HCT116 (cell line): Measurements from ENCODE around the gene IGFLR1. TPM values are rescaled to one million over a fixed set of nuclear protein-coding genes. Genes with fewer than 3 reads are reported as not detected.

ENCODE experiments used
- ATAC-seq: fragments of 200-7000 bp; cut with Tn5 transposase; 2 replicates; pipeline ENCODE4 v1.9.1; 2020; ENCODE audit warnings: mild to moderate bottlenecking, moderate library complexity
- BruUV-seq: library from RNA; stranded (reverse); fragments of 400-500 nt; replicated peaks from 2 replicates; lab custom pipeline; 2021; lab: Mats Ljungman, UMichigan
- CTCF ChIA-PET: fragments of 300-600 bp; sonication (Branson Sonifier 250); formaldehyde crosslinking; loops from one replicate; lab custom pipeline; 2021; ENCODE audit warnings: antibody characterized with exemption; lab: Charles Lee
- POLR2A ChIA-PET: fragments of 300-600, 350-600 bp; sonication (Branson Sonifier 250); formaldehyde crosslinking; loops from one replicate; lab custom pipeline; 2021; ENCODE audit warnings: antibody characterized with exemption; lab: Charles Lee
- RAD21 ChIA-PET, 2 experiments: fragments of 300-600 bp; sonication (Branson Sonifier 250); formaldehyde crosslinking; loops; one replicate each; lab custom pipeline; 2023; ENCODE audit warnings: low total read pairs in 2 of 2; ENCODE audit not compliant: uncharacterized antibody in 2 of 2, unreplicated experiment in 2 of 2, low non-redundant PET in 1 of 2; lab: Charles Lee
- DNase-seq: peaks from one replicate; pipeline ENCODE4 v3.0.0-alpha.2; 2010; ENCODE audit warnings: low read depth, low spot score
- H2AFZ ChIP-seq: fragments of 200-600 bp; shearing (Covaris generic), sonication (generic); 2 replicates; pipeline ENCODE4 v1.6.1; 2017; ENCODE audit warnings: low read depth, mixed run types, mixed read lengths, antibody characterized with exemption, low read length; ENCODE audit not compliant: poor library complexity, severe bottlenecking
- H3K27ac ChIP-seq: 2 replicates; pipeline ENCODE4 v1.5.1; 2012; ENCODE audit warnings: low read depth, low read length
- H3K27me3 ChIP-seq: fragments of 200-600 bp; sonication (generic); 2 replicates; pipeline ENCODE4 v1.6.1; 2016; ENCODE audit warnings: mixed run types, low read length, mixed read lengths; ENCODE audit not compliant: insufficient read depth
- H3K36me3 ChIP-seq, 2 experiments: fragments of 200-500 bp in 1 of 2; fragments of 200-600 bp in 1 of 2; sonication (Bioruptor generic) in 1 of 2; sonication (generic) in 1 of 2; 2 replicates each; pipeline versions ENCODE4 v1.5.1 to v1.6.1; 2014 to 2016; ENCODE audit warnings: low read length in 2 of 2, inconsistent platforms in 1 of 2, mixed read lengths in 1 of 2, mixed run types in 1 of 2; ENCODE audit not compliant: insufficient read depth in 2 of 2, control insufficient read depth in 1 of 2
- H3K4me1 ChIP-seq, 2 experiments: fragments of 200-600 bp in 1 of 2; sonication (generic) in 1 of 2; 2 replicates each; pipeline versions ENCODE4 v1.5.1 to v1.6.1; 2012 to 2017; ENCODE audit warnings: low read length in 2 of 2, inconsistent platforms in 1 of 2, mild to moderate bottlenecking in 1 of 2, mixed read lengths in 1 of 2, mixed run types in 1 of 2, moderate library complexity in 1 of 2; ENCODE audit not compliant: insufficient read depth in 2 of 2, control insufficient read depth in 1 of 2
- H3K4me2 ChIP-seq: fragments of 200-600 bp; sonication (generic); 2 replicates; pipeline ENCODE4 v1.6.1; 2017; ENCODE audit warnings: mixed run types, low read length, mixed read lengths
- H3K4me3 ChIP-seq, 2 experiments: fragments of 200-600 bp in 1 of 2; sonication (generic) in 1 of 2; replicated peaks in 1 of 2; 2 replicates each; pipeline ENCODE4 v1.5.1; 2011 to 2016; ENCODE audit warnings: low read length in 2 of 2, control low read depth in 1 of 2, low read depth in 1 of 2, mild to moderate bottlenecking in 1 of 2, mixed read lengths in 1 of 2, mixed run types in 1 of 2
- H3K79me2 ChIP-seq: fragments of 200-600 bp; sonication (generic); 2 replicates; pipeline ENCODE4 v1.6.1; 2017; ENCODE audit warnings: mild to moderate bottlenecking, mixed run types, low read length, moderate library complexity, mixed read lengths; ENCODE audit not compliant: insufficient read depth
- H3K9ac ChIP-seq: fragments of 200-600 bp; sonication (generic); 2 replicates; pipeline ENCODE4 v1.6.1; 2016; ENCODE audit warnings: low read length, mixed read lengths
- H3K9me2 ChIP-seq: fragments of 200-600 bp; sonication (generic), shearing (Covaris generic); 2 replicates; pipeline ENCODE4 v1.6.1; 2017; ENCODE audit warnings: mixed run types, mild to moderate bottlenecking, moderate library complexity; ENCODE audit not compliant: insufficient read depth
- H3K9me3 ChIP-seq, 2 experiments: fragments of 200-500 bp in 1 of 2; fragments of 200-600 bp in 1 of 2; sonication (Bioruptor generic) in 1 of 2; sonication (generic) in 1 of 2; 2 replicates each; pipeline ENCODE4 v1.6.1; 2014 to 2017; ENCODE audit warnings: low read length in 2 of 2, mixed read lengths in 2 of 2, inconsistent platforms in 1 of 2, low read depth in 1 of 2, mild to moderate bottlenecking in 1 of 2, mixed run types in 1 of 2, moderate library complexity in 1 of 2; ENCODE audit not compliant: control insufficient read depth in 1 of 2, insufficient read depth in 1 of 2
- H4K20me1 ChIP-seq: fragments of 200-600 bp; sonication (generic), shearing (Covaris generic); 2 replicates; pipeline ENCODE4 v1.6.1; 2017; ENCODE audit warnings: mixed run types, mild to moderate bottlenecking, moderate library complexity; ENCODE audit not compliant: insufficient read depth
- ATF3 ChIP-seq: IDR thresholded peaks from 2 replicates; pipeline ENCODE4 v1.6.1; 2012
- EGR1 ChIP-seq: IDR thresholded peaks from 2 replicates; pipeline ENCODE4 v1.6.1; 2012; ENCODE audit warnings: low read depth
- EZH2 ChIP-seq: fragments of 200-600 bp; sonication (generic); IDR thresholded peaks from 2 replicates; pipeline ENCODE4 v1.6.1; 2017; ENCODE audit warnings: antibody characterized with exemption, mixed run types
- JUND ChIP-seq: IDR thresholded peaks from 2 replicates; pipeline ENCODE4 v1.6.1; 2012
- MAX ChIP-seq: IDR thresholded peaks from 2 replicates; pipeline ENCODE4 v1.6.1; 2012
- POLR2A ChIP-seq: IDR thresholded peaks from 2 replicates; pipeline ENCODE4 v1.7.0; 2011; ENCODE audit warnings: borderline replicate concordance; ENCODE audit not compliant: insufficient read depth, insufficient read length; ENCODE audit errors: extremely low read depth
- POLR2AphosphoS5 ChIP-seq: IDR thresholded peaks from 2 replicates; pipeline ENCODE4 v1.6.1; 2011; ENCODE audit warnings: mild to moderate bottlenecking, low read depth, low read length, moderate library complexity
- RAD21 ChIP-seq: IDR thresholded peaks from 2 replicates; pipeline ENCODE4 v1.6.1; 2012; ENCODE audit warnings: low read depth, mild to moderate bottlenecking
- SP1 ChIP-seq: IDR thresholded peaks from 2 replicates; pipeline ENCODE4 v1.6.1; 2012; ENCODE audit warnings: low read depth
- YY1 ChIP-seq: IDR thresholded peaks from 2 replicates; pipeline ENCODE4 v1.6.1; 2011; ENCODE audit warnings: low read length, low read depth, moderate library complexity, mild to moderate bottlenecking; ENCODE audit not compliant: insufficient replicate concordance; ENCODE audit errors: extremely low read depth
- ZFX ChIP-seq: fragments of 450-650 bp; IDR thresholded peaks from 2 replicates; pipeline ENCODE4 v1.6.1; 2017
- ZNF274 ChIP-seq: fragments of 200-500 bp; sonication (Bioruptor generic); IDR thresholded peaks from 2 replicates; pipeline ENCODE4 v1.6.1; 2014; ENCODE audit warnings: mild to moderate bottlenecking, low read depth, low read length, inconsistent platforms
- intact Hi-C: fragments of 100-400 bp; cut with micrococcal nuclease; formaldehyde crosslinking; loops from 2 replicates; pipeline ENCODE4 v1.10.0; 2022
- total RNA-seq: library from RNA; stranded (reverse); gene quantifications from one replicate; pipeline ENCODE4 v1.2.1, GENCODE V29; 2021; ENCODE audit not compliant: unreplicated experiment

IGFLR1 gene
- total RNA-seq, 1 experiment from 2014 or later: 8.3 TPM

DNA sequence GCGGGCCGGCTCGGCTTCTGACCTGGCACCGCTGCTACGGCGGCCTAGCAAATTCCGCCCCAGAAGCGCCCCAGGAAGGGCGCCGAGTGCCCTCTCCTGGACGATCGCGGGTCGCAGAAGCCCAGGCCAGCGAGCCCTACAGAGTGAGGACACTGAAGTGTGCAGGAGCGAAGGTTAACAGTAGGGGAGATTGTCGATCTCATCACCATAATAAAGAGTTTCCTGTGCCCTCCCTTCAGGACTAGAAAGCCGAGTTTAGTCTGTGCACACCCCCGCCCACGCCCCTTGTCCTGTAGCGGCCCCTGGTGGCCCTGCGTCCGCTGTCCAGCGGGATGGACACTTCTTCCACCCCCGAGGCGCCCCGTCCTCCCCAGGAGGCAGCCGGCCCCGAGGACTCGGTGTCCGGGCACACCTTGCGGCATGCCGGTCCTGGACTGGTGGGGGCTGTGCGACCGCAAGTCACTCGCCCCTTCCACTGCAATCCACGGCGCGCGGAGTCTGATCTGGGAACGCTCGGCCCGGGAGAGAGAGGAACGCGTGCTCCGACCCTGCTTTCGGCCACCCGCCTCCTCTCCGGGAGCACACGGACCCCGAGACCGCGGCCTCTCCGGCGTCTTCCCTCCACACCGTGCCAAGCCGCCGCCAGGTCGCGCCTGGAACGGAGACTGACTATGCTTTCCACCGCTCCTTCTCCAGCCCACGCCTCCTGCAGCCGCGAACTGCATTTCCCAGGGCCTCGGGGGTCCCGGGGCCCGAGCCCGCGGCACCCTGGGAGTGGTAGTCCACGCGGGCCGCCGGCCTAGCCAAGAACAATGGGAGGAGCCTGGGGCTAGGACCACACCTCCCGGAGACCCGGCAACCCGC lies 25.2 kb downstream of the IGFLR1 start (continued):
- no peak for TF ChIP-seq JUND
- TF ChIP-seq ZFX: peak; percentile 77
- TF ChIP-seq EGR1: peak; percentile 97
- no peak for TF ChIP-seq ZNF274
- TF ChIP-seq SP1: peak; percentile 20; the same call in 1 of the 2 replicates
- peak; percentile 55 for TF ChIP-seq YY1

- no TSS peak for BruUV-seq
- DNase-seq: no peak
- peak overlapping the region; percentile 81 for H3K4me2 ChIP-seq
- POLR2A ChIA-PET: no interaction called here
- no peaks in the 10 kb centered on the region for H3K9me2 ChIP-seq
- CTCF ChIA-PET: no interaction called here
- peak; percentile 37 for ATAC-seq
- TF ChIP-seq ZNF274 (no peak), EZH2 (no peak), YY1 (peak; percentile 54), POLR2A (peak; percentile 76), RAD21 (no peak), MAX (peak; percentile 90), ATF3 (no peak), POLR2AphosphoS5 (0 out of 2 replicates have a peak, but pooled peaks have one; percentile 8), SP1 (no peak)
- H3K4me3 ChIP-seq: peak overlapping the region; percentile 89 to 94
- H3K9ac ChIP-seq: peak overlapping the region; percentile 91
- RAD21 ChIA-PET: no interaction called here
- peak overlapping the region; percentile 85 for H3K27ac ChIP-seq
- H3K79me2 ChIP-seq: peaks cover 33% of the 10 kb centered on the region
- no peaks in the 10 kb centered on the region for H4K20me1 ChIP-seq
- H3K36me3 ChIP-seq: peaks cover 5 to 11% of the 10 kb centered on the region in 2 experiments; a peak in 3 of 4 replicates
- no peaks in the 10 kb centered on the region for H3K9me3 ChIP-seq
- no peak overlapping the region for H2AFZ ChIP-seq
- no peaks in the 10 kb centered on the region for H3K27me3 ChIP-seq
- H3K4me1 ChIP-seq: peaks cover 16 to 35% of the 10 kb centered on the region in 2 experiments
- intact Hi-C loops: loop anchor here (1.0 to 10.0 kb wide), 3 partner anchors 22 to 361 kb away; partner anchors contain the start of gene FFAR3
Measured at GRCh38 chr19:35715981-35716800, 26.1 kb downstream of the IGFLR1 start.
